ENCODE results near the gene CITED4.

GRCh38 chr1:40858856-40859416 is 3.2 kb downstream of the CITED4 start:
- TF ChIP-seq POLR2AphosphoS5 (IDR thresholded peaks at IDR 0.05) (no peak), EP300 (conservative IDR thresholded peaks at IDR 0.05; ENCODE audit: poor library complexity, severe bottlenecking) (no peak), RAD21 (conservative IDR thresholded peaks at IDR 0.05) (no peak), TAF1 (IDR thresholded peaks at IDR 0.05; ENCODE audit: low read depth) (no peak), EZH2 (IDR thresholded peaks at IDR 0.05; ENCODE audit: borderline replicate concordance, insufficient read depth, low read length, poor library complexity, severe bottlenecking) (no peak)
- TF ChIP-seq, protein P1, sequence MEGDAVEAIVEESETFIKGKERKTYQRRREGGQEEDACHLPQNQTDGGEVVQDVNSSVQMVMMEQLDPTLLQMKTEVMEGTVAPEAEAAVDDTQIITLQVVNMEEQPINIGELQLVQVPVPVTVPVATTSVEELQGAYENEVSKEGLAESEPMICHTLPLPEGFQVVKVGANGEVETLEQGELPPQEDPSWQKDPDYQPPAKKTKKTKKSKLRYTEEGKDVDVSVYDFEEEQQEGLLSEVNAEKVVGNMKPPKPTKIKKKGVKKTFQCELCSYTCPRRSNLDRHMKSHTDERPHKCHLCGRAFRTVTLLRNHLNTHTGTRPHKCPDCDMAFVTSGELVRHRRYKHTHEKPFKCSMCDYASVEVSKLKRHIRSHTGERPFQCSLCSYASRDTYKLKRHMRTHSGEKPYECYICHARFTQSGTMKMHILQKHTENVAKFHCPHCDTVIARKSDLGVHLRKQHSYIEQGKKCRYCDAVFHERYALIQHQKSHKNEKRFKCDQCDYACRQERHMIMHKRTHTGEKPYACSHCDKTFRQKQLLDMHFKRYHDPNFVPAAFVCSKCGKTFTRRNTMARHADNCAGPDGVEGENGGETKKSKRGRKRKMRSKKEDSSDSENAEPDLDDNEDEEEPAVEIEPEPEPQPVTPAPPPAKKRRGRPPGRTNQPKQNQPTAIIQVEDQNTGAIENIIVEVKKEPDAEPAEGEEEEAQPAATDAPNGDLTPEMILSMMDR (IDR thresholded peaks at IDR 0.05; ENCODE audit: poor library complexity, severe bottlenecking), result no peak
